GM12878 (cell line): Measurements from ENCODE around the gene MACROD2. TPM values are rescaled to one million over a fixed set of nuclear protein-coding genes. Genes with fewer than 3 reads are reported as not detected.

Experiments
- ATAC-seq: fragments of 200-7000 bp; cut with Tn5 transposase; 3 replicates; pipeline ENCODE4 v1.9.1; 2020; ENCODE audit warnings: mild to moderate bottlenecking, moderate library complexity
- BruUV-seq: library from RNA; stranded (reverse); fragments of 400-500 nt; replicated peaks from 2 replicates; lab custom pipeline; 2021; lab: Mats Ljungman, UMichigan
- CTCF ChIA-PET: fragments of 300-600 bp; sonication (Branson Sonifier 250); formaldehyde crosslinking; extraction: SDS; loops from one replicate; lab custom pipeline; 2021; ENCODE audit warnings: inconsistent platforms; lab: Yijun Ruan, JAX
- POLR2A ChIA-PET: fragments of 350-600 bp; formaldehyde crosslinking; extraction: SDS; loops from one replicate; lab custom pipeline; 2021; ENCODE audit warnings: inconsistent platforms; lab: Charles Lee
- RAD21 ChIA-PET: fragments of 300-600 bp; sonication (Branson Sonifier 250); formaldehyde crosslinking; loops from one replicate; lab custom pipeline; 2023; ENCODE audit warnings: antibody characterized with exemption; ENCODE audit not compliant: unreplicated experiment; lab: Charles Lee
- SMC1A ChIA-PET: fragments of 300-600 bp; sonication (Branson Sonifier 250); formaldehyde crosslinking; loops from one replicate; lab custom pipeline; 2023; ENCODE audit not compliant: unreplicated experiment, uncharacterized antibody; lab: Charles Lee
- DNase-seq: peaks from one replicate; pipeline ENCODE4 v3.0.0-alpha.2; 2011; ENCODE audit warnings: low read depth, low spot score
- FAIRE-seq: peaks from 3 replicates; lab custom pipeline; 2011; peaks lifted over from hg19 to GRCh38; lab: Jason Lieb, UNC
- H2AFZ ChIP-seq: 2 replicates; pipeline ENCODE4 v1.6.0; 2011; ENCODE audit warnings: low read depth, low read length, control low read depth; ENCODE audit not compliant: control insufficient read depth
- H3K27ac ChIP-seq: 2 replicates; pipeline ENCODE4 v1.5.1; 2011; ENCODE audit warnings: control low read depth; ENCODE audit not compliant: control insufficient read depth, insufficient read depth
- H3K27me3 ChIP-seq, 2 experiments: replicated peaks in 1 of 2; 2 replicates each; pipeline versions ENCODE4 v1.6.0 to v1.6.1; 2011; ENCODE audit warnings: low read length in 1 of 2; ENCODE audit not compliant: control insufficient read depth in 2 of 2, insufficient read depth in 2 of 2
- H3K36me3 ChIP-seq, 2 experiments: 2 replicates each; pipeline ENCODE4 v1.5.1; 2011; ENCODE audit warnings: low read length in 1 of 2; ENCODE audit not compliant: control insufficient read depth in 2 of 2, insufficient read depth in 2 of 2
- H3K4me1 ChIP-seq: 2 replicates; pipeline ENCODE4 v1.6.1; 2011; ENCODE audit warnings: mild to moderate bottlenecking, low read length, moderate library complexity, mixed read lengths; ENCODE audit not compliant: control insufficient read depth, insufficient read depth
- H3K4me2 ChIP-seq: 2 replicates; pipeline ENCODE4 v1.6.0; 2011; ENCODE audit warnings: control low read depth; ENCODE audit not compliant: control insufficient read depth, insufficient read depth
- H3K4me3 ChIP-seq: fragments of 200-600 bp; sonication (generic); 2 replicates; pipeline ENCODE4 v1.5.1; 2016
- H3K79me2 ChIP-seq: 2 replicates; pipeline ENCODE4 v1.6.0; 2011; ENCODE audit warnings: low read length; ENCODE audit not compliant: control insufficient read depth, insufficient read depth
- H3K9ac ChIP-seq: 2 replicates; pipeline ENCODE4 v1.8.0; 2011; ENCODE audit warnings: low read length, control low read depth, mixed read lengths; ENCODE audit not compliant: control insufficient read depth, insufficient read depth
- H3K9me3 ChIP-seq: replicated peaks from 3 replicates; pipeline ENCODE4 v1.5.1; 2011; ENCODE audit warnings: mild to moderate bottlenecking, low read length; ENCODE audit not compliant: control insufficient read depth, insufficient read depth
- H4K20me1 ChIP-seq: 2 replicates; pipeline ENCODE4 v1.6.0; 2011; ENCODE audit not compliant: control insufficient read depth, insufficient read depth
- CBFB ChIP-seq: IDR thresholded peaks from 2 replicates; pipeline ENCODE4 v1.6.1; 2016; ENCODE audit warnings: antibody characterized with exemption, low read depth
- EGR1 ChIP-seq, 2 experiments: IDR thresholded peaks; 1 replicate in 1 of 2; 2 replicates in 1 of 2; pipeline ENCODE4 v1.6.1; 2011 to 2012; ENCODE audit warnings: low read depth in 2 of 2, low read length in 2 of 2, borderline replicate concordance in 1 of 2, mild to moderate bottlenecking in 1 of 2, moderate library complexity in 1 of 2
- GABPA ChIP-seq: IDR thresholded peaks from 2 replicates; pipeline ENCODE4 v1.6.1; 2014; ENCODE audit warnings: antibody characterized with exemption, low read depth, mild to moderate bottlenecking, inconsistent platforms
- KAT2A ChIP-seq: conservative IDR thresholded peaks from 2 replicates; pipeline ENCODE4 v1.6.1; 2011; ENCODE audit warnings: low read depth, low read length; ENCODE audit not compliant: control insufficient read depth
- MXI1 ChIP-seq: fragments of 150-350 bp; IDR thresholded peaks from 2 replicates; pipeline ENCODE4 v1.6.1; 2011; ENCODE audit warnings: low read depth, mild to moderate bottlenecking, inconsistent platforms, low read length, improper control_type of control experiment
- NRF1 ChIP-seq: conservative IDR thresholded peaks from 2 replicates; pipeline ENCODE4 v1.6.1; 2011; ENCODE audit warnings: mild to moderate bottlenecking, low read depth, low read length, improper control_type of control experiment
- POLR2AphosphoS5 ChIP-seq: IDR thresholded peaks from 2 replicates; pipeline ENCODE4 v1.6.1; 2011; ENCODE audit warnings: mild to moderate bottlenecking, low read length, inconsistent platforms
- SP1 ChIP-seq: IDR thresholded peaks from one replicate; pipeline ENCODE4 v1.6.1; 2011; ENCODE audit warnings: low read depth, low read length
- ZNF207 ChIP-seq: fragments of 450-650 bp; IDR thresholded peaks from 2 replicates; pipeline ENCODE4 v1.6.1; 2014; ENCODE audit warnings: antibody characterized with exemption, mild to moderate bottlenecking, borderline replicate concordance
- ZNF24 ChIP-seq: fragments of 450-650 bp; IDR thresholded peaks from 2 replicates; pipeline ENCODE4 v1.6.1; 2017; ENCODE audit warnings: antibody characterized with exemption, mild to moderate bottlenecking
- ZNF384 ChIP-seq: IDR thresholded peaks from 2 replicates; pipeline ENCODE4 v1.6.1; 2012; ENCODE audit warnings: low read depth, mild to moderate bottlenecking, low read length, improper control_type of control experiment, borderline replicate concordance
- WGBS: methylation state at CpG from one replicate; pipeline ENCODE4 v1.1.6; 2016; ENCODE audit warnings: low lambda C conversion rate; ENCODE audit not compliant: insufficient replicate concordance, insufficient coverage; ENCODE audit errors: missing lambda C conversion rate; 5-methylcytosine and 5-hydroxymethylcytosine counted together
- in situ Hi-C: fragments of 300-500 bp; cut with MboI; formaldehyde crosslinking; loops from 9 replicates; pipeline ENCODE4 v1.14.3; 2018; ENCODE audit warnings: mixed read lengths
- intact Hi-C: fragments of 100-400 bp; cut with micrococcal nuclease; formaldehyde crosslinking; loops from one replicate; pipeline ENCODE4 v1.14.2; 2022; ENCODE audit not compliant: unreplicated experiment
- polyA plus RNA-seq, 11 experiments: library from polyadenylated mRNA; depleted of rRNA in 4 of 11; unstranded in 6 of 11; stranded (reverse) in 5 of 11; fragments of >200 nt; fragmentation: Nextera tagmentation in 4 of 11; fragmentation: Illumina TruSeq in 1 of 11; extraction: Ambion mirVana in 4 of 11; extraction: Trizol in 1 of 11; gene quantifications; 1 replicate in 1 of 11; 2 replicates in 10 of 11; pipeline versions ENCODE4 v1.2.1 to v1.2.3, GENCODE V29; 2011 to 2016; ENCODE audit warnings: inconsistent platforms in 2 of 11, missing spikeins in 2 of 11, low read depth in 1 of 11
- total RNA-seq, 4 experiments: library from RNA; depleted of rRNA in 3 of 4; stranded (reverse); fragments of >200 nt in 3 of 4; fragmentation: Illumina TruSeq in 1 of 4; extraction: Trizol in 1 of 4; gene quantifications; 2 replicates each; pipeline versions ENCODE4 v1.2.1 to v1.2.3, GENCODE V29; 2013 to 2021
- TF ChIP-seq, protein P1 (sequence below): fragments of 450-650 bp; IDR thresholded peaks from 2 replicates; pipeline ENCODE4 v1.6.1; 2016; ENCODE audit warnings: mild to moderate bottlenecking
- TF ChIP-seq, protein P2 (sequence below): IDR thresholded peaks from 2 replicates; pipeline ENCODE4 v1.6.1; 2012; ENCODE audit warnings: low read depth, low read length, improper control_type of control experiment

MACROD2 gene
- total and polyA plus RNA-seq, 10 of the 15 experiments (the other 5 are each of a cell fraction or from before 2014, with no cell fraction given), result 1.1 to 21.5 (median 2.2) TPM

DNA sequence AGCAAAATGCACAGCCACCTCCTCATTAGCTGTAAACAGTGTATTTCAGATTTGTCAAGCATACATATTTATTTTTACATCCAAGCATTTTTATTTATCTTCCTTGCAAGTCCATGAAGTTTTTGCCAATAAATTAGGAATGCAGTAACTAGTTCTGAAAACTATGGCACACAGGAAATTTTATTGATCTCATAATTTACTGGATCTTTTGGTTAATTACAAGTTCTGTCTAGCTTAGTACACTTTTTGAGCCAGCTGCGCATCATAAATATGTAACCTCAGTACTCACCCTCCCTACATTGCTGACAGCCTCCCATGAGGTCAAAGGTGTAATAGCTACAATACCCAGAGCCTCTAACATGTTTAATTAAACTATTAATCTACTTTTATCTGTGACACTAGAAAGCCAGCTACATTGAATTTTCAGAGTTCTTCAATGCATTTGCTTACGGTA, 1679.8 kb downstream of the MACROD2 start:
- Histone ChIP-seq H3K79me2 (no peaks in the 10 kb centered on the region), H3K36me3 (no peaks in the 10 kb centered on the region), H3K4me2 (no peak overlapping the region), H2AFZ (no peak overlapping the region), H3K27ac (no peak overlapping the region), H3K4me3 (no peak overlapping the region), H3K4me1 (no peaks in the 10 kb centered on the region), H3K9ac (no peak overlapping the region), H3K9me3 (no peaks in the 10 kb centered on the region), H4K20me1 (no peaks in the 10 kb centered on the region), H3K27me3 (no peaks in the 10 kb centered on the region)
- intact Hi-C loops, result no loop called here
- no TSS peak for BruUV-seq
- ChIA-PET SMC1A (interaction anchor here (1.8 kb wide), 1 partner anchor 34 kb away, joined by 5 read pairs; no protein-coding TSS in a partner anchor), RAD21 (no interaction called here), CTCF (interaction anchor here (2.4 kb wide), 1 partner anchor 21 kb away, joined by 9 read pairs; no protein-coding TSS in a partner anchor), POLR2A (no interaction called here)
- ATAC-seq (no peak), DNase-seq (no peak), FAIRE-seq (no peak)
- TF ChIP-seq POLR2AphosphoS5, result no peak
- no peak for TF ChIP-seq GABPA
- in situ Hi-C loops, result no loop called here
- WGBS, result 97% methylated on average over 2 of the region's 2 CpGs

DNA sequence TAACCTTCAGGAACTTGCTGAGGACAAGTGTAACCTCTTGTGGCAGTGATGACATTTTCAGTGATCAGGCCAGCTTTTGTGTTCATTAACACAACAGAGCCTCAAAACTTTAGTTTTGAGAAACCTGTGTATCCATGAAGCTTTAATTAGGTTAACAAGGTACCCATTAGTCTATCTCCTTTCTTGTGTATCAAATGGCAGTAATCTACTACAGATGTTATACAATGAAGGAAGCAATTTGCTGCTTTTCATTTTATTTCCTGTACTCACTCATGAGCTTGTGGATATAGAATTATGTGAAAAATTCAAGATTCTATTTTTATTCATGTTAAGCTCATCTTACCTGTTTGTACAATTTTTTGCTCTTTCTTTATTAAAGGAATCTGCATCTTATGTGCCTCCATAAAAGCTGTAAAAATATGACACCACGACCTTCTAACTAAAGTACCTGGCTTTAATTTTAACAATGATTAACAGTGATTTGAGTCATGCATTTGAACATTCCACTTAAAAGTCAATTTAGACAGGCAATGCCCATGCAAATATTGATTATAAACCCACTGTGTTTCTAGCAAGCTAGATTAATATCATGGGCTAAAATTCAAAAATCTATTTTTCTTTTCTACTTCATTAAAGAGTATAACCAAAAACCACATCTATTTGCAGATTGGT, 1680.6 kb downstream of the MACROD2 start:
- ATAC-seq (no peak), DNase-seq (no peak)
- WGBS, result 0% methylated on average over 1 of the region's 1 CpG
- TF ChIP-seq ZNF207, result no peak
- TF ChIP-seq, protein P1, sequence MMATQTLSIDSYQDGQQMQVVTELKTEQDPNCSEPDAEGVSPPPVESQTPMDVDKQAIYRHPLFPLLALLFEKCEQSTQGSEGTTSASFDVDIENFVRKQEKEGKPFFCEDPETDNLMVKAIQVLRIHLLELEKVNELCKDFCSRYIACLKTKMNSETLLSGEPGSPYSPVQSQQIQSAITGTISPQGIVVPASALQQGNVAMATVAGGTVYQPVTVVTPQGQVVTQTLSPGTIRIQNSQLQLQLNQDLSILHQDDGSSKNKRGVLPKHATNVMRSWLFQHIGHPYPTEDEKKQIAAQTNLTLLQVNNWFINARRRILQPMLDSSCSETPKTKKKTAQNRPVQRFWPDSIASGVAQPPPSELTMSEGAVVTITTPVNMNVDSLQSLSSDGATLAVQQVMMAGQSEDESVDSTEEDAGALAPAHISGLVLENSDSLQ, result no peak
- TF ChIP-seq, protein P2, sequence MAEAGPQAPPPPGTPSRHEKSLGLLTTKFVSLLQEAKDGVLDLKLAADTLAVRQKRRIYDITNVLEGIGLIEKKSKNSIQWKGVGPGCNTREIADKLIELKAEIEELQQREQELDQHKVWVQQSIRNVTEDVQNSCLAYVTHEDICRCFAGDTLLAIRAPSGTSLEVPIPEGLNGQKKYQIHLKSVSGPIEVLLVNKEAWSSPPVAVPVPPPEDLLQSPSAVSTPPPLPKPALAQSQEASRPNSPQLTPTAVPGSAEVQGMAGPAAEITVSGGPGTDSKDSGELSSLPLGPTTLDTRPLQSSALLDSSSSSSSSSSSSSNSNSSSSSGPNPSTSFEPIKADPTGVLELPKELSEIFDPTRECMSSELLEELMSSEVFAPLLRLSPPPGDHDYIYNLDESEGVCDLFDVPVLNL, result no peak
- no peak for TF ChIP-seq CBFB
- no peak for TF ChIP-seq ZNF384
- TF ChIP-seq KAT2A, result no peak
- TF ChIP-seq EGR1 (IDR thresholded peaks at IDR 0.05; ENCODE audit: borderline replicate concordance in 1 of 2, low read depth in 2 of 2, low read length in 2 of 2), result no peak
- no peak for TF ChIP-seq SP1
- TF ChIP-seq NRF1, result no peak
- TF ChIP-seq MXI1, result no peak
- TF ChIP-seq ZNF24, result no peak

More for the DNA sequence above, 1680.6 kb downstream of the MACROD2 start:
- RAD21 ChIA-PET, result no interaction called here
- no peak overlapping the region for H3K4me2 ChIP-seq
- H3K27me3 ChIP-seq, result no peaks in the 10 kb centered on the region
- intact Hi-C loops (no loop called here), in situ Hi-C loops (no loop called here)
- CTCF ChIA-PET, result interaction anchor here (1.1 to 2.4 kb wide), 2 partner anchors 15 to 22 kb away, joined by 5 to 9 read pairs; no protein-coding TSS in a partner anchor
- SMC1A ChIA-PET, result interaction anchor here (1.8 kb wide), 1 partner anchor 33 kb away, joined by 5 read pairs; no protein-coding TSS in a partner anchor
- H3K4me1 ChIP-seq, result no peaks in the 10 kb centered on the region
- no peak for FAIRE-seq
- no peaks in the 10 kb centered on the region for H3K9me3 ChIP-seq
- H2AFZ ChIP-seq, result no peak overlapping the region
- H3K9ac ChIP-seq, result no peak overlapping the region
- no peaks in the 10 kb centered on the region for H4K20me1 ChIP-seq
- BruUV-seq, result no TSS peak
- POLR2A ChIA-PET, result no interaction called here
- H3K27ac ChIP-seq, result no peak overlapping the region
- no peaks in the 10 kb centered on the region for H3K36me3 ChIP-seq
- H3K4me3 ChIP-seq, result no peak overlapping the region
- H3K79me2 ChIP-seq, result no peaks in the 10 kb centered on the region
